H1 (cell line): ENCODE results near the gene DCLK1. TPM values are rescaled to one million over a fixed set of nuclear protein-coding genes. Genes with fewer than 3 reads are reported as not detected.

Experiments used
- CTCF ChIA-PET: fragments of 300-600 bp; sonication (Branson Sonifier 250); formaldehyde crosslinking; loops from one replicate; lab custom pipeline; 2021; ENCODE audit not compliant: partially characterized antibody; lab: Charles Lee
- POLR2A ChIA-PET: fragments of 300-600 bp; sonication (Branson Sonifier 250); formaldehyde crosslinking; loops from one replicate; lab custom pipeline; 2021; ENCODE audit warnings: inconsistent platforms; ENCODE audit not compliant: partially characterized antibody; lab: Charles Lee
- DNase-seq, 2 experiments: peaks; one replicate each; pipeline versions ENCODE4 v3.0.0 to v3.0.0-alpha.2; 2010 to 2022; ENCODE audit warnings: low spot score in 2 of 2, low read depth in 1 of 2, mixed read lengths in 1 of 2
- FAIRE-seq: peaks from 2 replicates; lab custom pipeline; 2011; peaks lifted over from hg19 to GRCh38; lab: Jason Lieb, UNC
- H2AFZ ChIP-seq: 2 replicates; pipeline ENCODE4 v1.8.1; 2012; ENCODE audit warnings: low read length, inconsistent platforms
- H2AK5ac ChIP-seq: 2 replicates; pipeline ENCODE4 v1.6.1; 2013; ENCODE audit warnings: low read depth, low read length
- H2BK120ac ChIP-seq: replicated peaks from 2 replicates; pipeline ENCODE3; 2013; ENCODE audit warnings: low read depth, low read length, inconsistent platforms
- H2BK12ac ChIP-seq: 2 replicates; pipeline ENCODE4 v1.6.1; 2013; ENCODE audit warnings: low read depth, low read length
- H2BK15ac ChIP-seq: 2 replicates; pipeline ENCODE4 v1.6.1; 2013; ENCODE audit warnings: low read length
- H2BK20ac ChIP-seq: 2 replicates; pipeline ENCODE4 v1.6.1; 2013; ENCODE audit warnings: low read length
- H2BK5ac ChIP-seq: 2 replicates; pipeline ENCODE4 v1.6.1; 2013; ENCODE audit warnings: low read depth, low read length
- H3K14ac ChIP-seq: 2 replicates; pipeline ENCODE4 v1.6.1; 2013; ENCODE audit warnings: inconsistent platforms; ENCODE audit not compliant: insufficient read length
- H3K18ac ChIP-seq: 2 replicates; pipeline ENCODE4 v1.6.1; 2013; ENCODE audit warnings: low read length; ENCODE audit errors: extremely low read depth
- H3K23ac ChIP-seq: 2 replicates; pipeline ENCODE4 v1.6.1; 2013; ENCODE audit warnings: inconsistent platforms; ENCODE audit not compliant: insufficient read length
- H3K23me2 ChIP-seq: 2 replicates; pipeline ENCODE4 v1.6.1; 2013; ENCODE audit warnings: low read depth, low read length
- H3K27ac ChIP-seq: 2 replicates; pipeline ENCODE4 v1.6.1; 2011; ENCODE audit warnings: low read depth, low read length, inconsistent platforms
- H3K27me3 ChIP-seq, 4 experiments: replicated peaks in 1 of 4; 1 replicate in 1 of 4; 2 replicates in 3 of 4; pipeline versions ENCODE4 v1.6.1 to v1.8.1; 2011 to 2013; ENCODE audit warnings: low read length in 3 of 4, mild to moderate bottlenecking in 3 of 4, inconsistent platforms in 2 of 4, mixed read lengths in 2 of 4, moderate library complexity in 1 of 4; ENCODE audit not compliant: control insufficient read depth in 3 of 4, insufficient read depth in 3 of 4; ENCODE audit errors: extremely low read depth in 1 of 4
- H3K36me3 ChIP-seq, 4 experiments: 2 replicates each; pipeline versions ENCODE4 v1.6.1 to v1.8.1; 2011 to 2013; ENCODE audit warnings: mild to moderate bottlenecking in 4 of 4, low read length in 3 of 4, moderate library complexity in 2 of 4, control low read depth in 1 of 4, inconsistent platforms in 1 of 4; ENCODE audit not compliant: insufficient read depth in 4 of 4, control insufficient read depth in 2 of 4
- H3K4ac ChIP-seq: replicated peaks from 2 replicates; pipeline ENCODE3; 2013; ENCODE audit warnings: low read length, low read depth, mixed read lengths, inconsistent platforms; ENCODE audit not compliant: insufficient read length
- H3K4me1 ChIP-seq, 4 experiments: replicated peaks in 1 of 4; 1 replicate in 1 of 4; 2 replicates in 3 of 4; pipeline versions ENCODE4 v1.6.1 to v1.8.1; 2011 to 2013; ENCODE audit warnings: low read length in 3 of 4, inconsistent platforms in 2 of 4, mixed read lengths in 1 of 4; ENCODE audit not compliant: insufficient read depth in 4 of 4, control insufficient read depth in 3 of 4
- H3K4me2 ChIP-seq, 2 experiments: 2 replicates each; pipeline versions ENCODE4 v1.6.1 to v1.8.1; 2011 to 2013; ENCODE audit warnings: low read depth in 2 of 2, low read length in 2 of 2, control low read depth in 1 of 2, inconsistent platforms in 1 of 2, mild to moderate bottlenecking in 1 of 2; ENCODE audit not compliant: insufficient read depth in 1 of 2
- H3K4me3 ChIP-seq, 4 experiments: fragments of 200-600, 300-600 bp in 1 of 4; sonication (generic), shearing (Covaris generic), sonication (Bioruptor Twin) in 1 of 4; 2 replicates each; pipeline versions ENCODE4 v1.5.1 to v1.8.1; 2011 to 2016; ENCODE audit warnings: low read length in 4 of 4, low read depth in 3 of 4, control low read depth in 2 of 4, inconsistent platforms in 2 of 4, mild to moderate bottlenecking in 2 of 4, mixed read lengths in 1 of 4, moderate library complexity in 1 of 4; ENCODE audit not compliant: insufficient read depth in 2 of 4; ENCODE audit errors: extremely low read depth in 1 of 4
- H3K56ac ChIP-seq: replicated peaks from 2 replicates; pipeline ENCODE3; 2013; ENCODE audit warnings: low read depth, mild to moderate bottlenecking, mixed read lengths, low read length, inconsistent platforms; ENCODE audit not compliant: insufficient read length
- H3K79me1 ChIP-seq: 2 replicates; pipeline ENCODE4 v1.6.1; 2013; ENCODE audit warnings: low read depth, low read length, control low read depth
- H3K79me2 ChIP-seq, 2 experiments: 2 replicates each; pipeline versions ENCODE4 v1.6.1 to v1.8.1; 2012 to 2013; ENCODE audit warnings: low read length in 2 of 2, mild to moderate bottlenecking in 2 of 2, inconsistent platforms in 1 of 2; ENCODE audit not compliant: insufficient read depth in 2 of 2, control insufficient read depth in 1 of 2
- H3K9ac ChIP-seq, 4 experiments: replicated peaks in 1 of 4; 1 replicate in 1 of 4; 2 replicates in 3 of 4; pipeline versions ENCODE4 v1.6.1 to v1.8.1; 2011 to 2013; ENCODE audit warnings: low read depth in 3 of 4, low read length in 3 of 4, control low read depth in 2 of 4, mild to moderate bottlenecking in 2 of 4, moderate library complexity in 2 of 4, inconsistent platforms in 1 of 4; ENCODE audit errors: extremely low read depth in 1 of 4
- H3K9me3 ChIP-seq, 2 experiments: 2 replicates each; pipeline versions ENCODE4 v1.6.1 to v1.8.1; 2012 to 2013; ENCODE audit warnings: mild to moderate bottlenecking in 2 of 2, moderate library complexity in 2 of 2, control low read depth in 1 of 2, inconsistent platforms in 1 of 2, low read depth in 1 of 2, low read length in 1 of 2, mixed read lengths in 1 of 2; ENCODE audit not compliant: insufficient read depth in 2 of 2
- H4K20me1 ChIP-seq, 2 experiments: replicated peaks in 1 of 2; 2 replicates each; pipeline versions ENCODE3 to v1.8.1; 2011 to 2013; ENCODE audit warnings: inconsistent platforms in 2 of 2, low read length in 2 of 2, mild to moderate bottlenecking in 1 of 2; ENCODE audit not compliant: insufficient read depth in 2 of 2, control insufficient read depth in 1 of 2
- H4K5ac ChIP-seq: 2 replicates; pipeline ENCODE4 v1.6.1; 2013; ENCODE audit warnings: low read length, low read depth, mixed read lengths, inconsistent platforms; ENCODE audit not compliant: insufficient read length
- H4K8ac ChIP-seq: 2 replicates; pipeline ENCODE4 v1.8.0; 2013; ENCODE audit warnings: mild to moderate bottlenecking, moderate library complexity, low read length, inconsistent platforms; ENCODE audit not compliant: insufficient read depth; ENCODE audit errors: extremely low read depth
- H4K91ac ChIP-seq: replicated peaks from 2 replicates; pipeline ENCODE3; 2013; ENCODE audit warnings: low read length, mixed read lengths, inconsistent platforms; ENCODE audit not compliant: insufficient read length
- ASH2L ChIP-seq: fragments of 200-600, 300-600 bp; sonication (generic); IDR thresholded peaks from one replicate; pipeline ENCODE4 v1.7.1; 2017; ENCODE audit warnings: low read length
- KDM4A ChIP-seq: IDR thresholded peaks from one replicate; pipeline ENCODE4 v1.7.1; 2012; ENCODE audit warnings: low read depth, mild to moderate bottlenecking, moderate library complexity, low read length, inconsistent platforms; ENCODE audit not compliant: severe bottlenecking
- PHF8 ChIP-seq: fragments of 200-600 bp; sonication (generic); conservative IDR thresholded peaks from 2 replicates; pipeline ENCODE4 v1.7.1; 2012; ENCODE audit warnings: low read depth, mild to moderate bottlenecking, inconsistent platforms, low read length, moderate library complexity
- RAD21 ChIP-seq, 2 experiments: IDR thresholded peaks in 1 of 2; conservative IDR thresholded peaks in 1 of 2; 2 replicates each; pipeline ENCODE4 v1.6.1; 2011; ENCODE audit warnings: low read depth in 2 of 2, low read length in 2 of 2, improper control_type of control experiment in 1 of 2, inconsistent platforms in 1 of 2, mild to moderate bottlenecking in 1 of 2, moderate library complexity in 1 of 2
- SAP30 ChIP-seq: fragments of 300-600 bp; sonication (generic); IDR thresholded peaks from 2 replicates; pipeline ENCODE4 v1.7.1; 2012; ENCODE audit warnings: low read length, moderate library complexity, mild to moderate bottlenecking, inconsistent platforms; ENCODE audit not compliant: insufficient read depth, insufficient replicate concordance
- SP2 ChIP-seq: IDR thresholded peaks from 2 replicates; pipeline ENCODE4 v1.6.1; 2012; ENCODE audit warnings: mild to moderate bottlenecking, low read length, inconsistent platforms
- SRF ChIP-seq: IDR thresholded peaks from 2 replicates; pipeline ENCODE4 v1.6.1; 2011; ENCODE audit warnings: mild to moderate bottlenecking, low read depth, low read length, moderate library complexity
- TAF7 ChIP-seq: optimal IDR thresholded peaks from 2 replicates; pipeline ENCODE3; 2011; ENCODE audit warnings: low read depth, mild to moderate bottlenecking, inconsistent platforms, low read length, moderate library complexity, borderline replicate concordance
- WGBS, 2 experiments: shearing (Covaris generic) in 1 of 2; methylation state at CpG; one replicate each; pipeline versions ENCODE4 v1.1.6 to v1.1.7; 2013 to 2015; ENCODE audit warnings: low lambda C conversion rate in 2 of 2, mixed read lengths in 2 of 2, inconsistent platforms in 1 of 2, low coverage in 1 of 2, missing lambda C conversion rate in 1 of 2; ENCODE audit not compliant: insufficient replicate concordance in 2 of 2, insufficient coverage in 1 of 2, insufficient read length in 1 of 2; ENCODE audit errors: extremely low coverage in 1 of 2, missing lambda C conversion rate in 1 of 2; 5-methylcytosine and 5-hydroxymethylcytosine counted together
- polyA plus RNA-seq, 7 experiments: library from polyadenylated mRNA; depleted of rRNA in 3 of 7; stranded (reverse) in 5 of 7; unstranded in 2 of 7; fragments of >200 nt in 5 of 7; fragments of 200-250 nt in 2 of 7; gene quantifications; 1 replicate in 5 of 7; 2 replicates in 1 of 7; 4 replicates in 1 of 7; pipeline versions ENCODE4 v1.2.1 to v1.2.3, GENCODE V29; 2011 to 2013; ENCODE audit warnings: missing spikeins in 2 of 7, mixed read lengths in 2 of 7
- total RNA-seq: library from RNA; stranded (reverse); fragmentation: NEBNext Ultra II Directional; extraction: Animal tissue kit (Norgen Biotek cat#: 25700); gene quantifications from 2 replicates; pipeline ENCODE4 v1.2.1, GENCODE V29; 2021
- TF ChIP-seq, protein P1 (sequence below): IDR thresholded peaks from 2 replicates; pipeline ENCODE4 v1.6.1; 2012; ENCODE audit warnings: inconsistent platforms

Gene DCLK1
- total and polyA plus RNA-seq, 2 of the 8 experiments (the other 6 are each of a cell fraction or from before 2014, with no cell fraction given), result 22.8 to 41.0 TPM

DNA sequence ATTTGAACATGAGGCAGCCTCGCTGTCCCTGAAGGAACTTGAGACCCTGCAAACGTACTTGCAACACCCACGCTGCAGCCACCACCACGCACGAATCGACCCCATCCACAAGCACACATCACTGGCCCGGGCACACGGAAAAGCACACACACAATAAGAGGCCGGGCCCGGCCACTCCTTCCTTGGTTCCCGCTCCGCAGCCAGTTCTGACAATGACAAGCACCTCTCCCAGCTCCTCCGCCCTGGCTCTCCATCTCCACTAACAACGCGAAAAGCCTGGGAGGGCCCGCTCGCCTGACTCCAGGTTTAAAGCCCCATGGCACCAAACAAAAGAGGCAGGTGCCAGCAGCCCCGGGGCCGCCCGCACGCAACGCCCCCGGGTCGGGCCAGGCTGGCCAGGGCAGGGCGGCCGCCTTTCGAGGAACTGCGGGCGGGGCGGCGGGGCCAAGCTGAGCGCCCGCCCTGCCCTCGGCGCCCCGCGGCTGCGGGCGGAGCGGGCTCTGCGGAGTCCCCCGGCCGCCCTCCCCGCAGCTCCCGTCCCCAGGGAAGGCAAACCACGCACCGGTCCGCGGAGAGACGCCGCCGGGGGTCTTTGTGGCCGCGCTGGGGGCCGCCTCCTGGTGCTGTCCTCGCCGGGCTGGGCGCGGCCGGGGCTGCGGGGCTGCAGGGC lies 495 bp downstream of the DCLK1 start:
- H2AFZ ChIP-seq, result peak overlapping the region; percentile 96; the same call in 1 of the 2 replicates
- no peak overlapping the region; the same call in 1 of the 2 replicates for H2BK5ac ChIP-seq
- no peaks in the 10 kb centered on the region for H3K79me2 ChIP-seq
- H3K4me3 ChIP-seq, result peak overlapping the region; percentile 70 to 85 (median 75)
- no peak overlapping the region for H2BK15ac ChIP-seq
- H3K9ac ChIP-seq, result peak overlapping the region in 1 of 4 experiments; percentile 8; a peak in 2 of 7 replicates
- 0 out of 2 replicates have a peak overlapping the region, but pooled peaks have one; percentile 20 for H3K18ac ChIP-seq
- H4K5ac ChIP-seq, result no peak overlapping the region
- no peak overlapping the region for H3K4ac ChIP-seq
- peaks cover 0 to 2% of the 10 kb centered on the region in 2 experiments for H4K20me1 ChIP-seq
- H3K4me1 ChIP-seq, result peaks cover 0 to 11% (median 6%) of the 10 kb centered on the region in 4 experiments; a peak in 6 of 7 replicates
- peak in 1 of 2 experiments; percentile 75 for DNase-seq
- H2AK5ac ChIP-seq, result no peak overlapping the region
- H4K91ac ChIP-seq, result peak overlapping the region; percentile 40
- H3K9me3 ChIP-seq, result no peaks in the 10 kb centered on the region
- no peak overlapping the region for H3K14ac ChIP-seq
- H4K8ac ChIP-seq, result peak overlapping the region; percentile 29
- FAIRE-seq, result no peak
- 1% methylated on average over 23 of the region's 61 CpGs; no CpG with 5 or more reads in 1 of the 2 experiments for WGBS, 2 experiments
- no peaks in the 10 kb centered on the region for H3K36me3 ChIP-seq
- H3K23ac ChIP-seq, result no peak overlapping the region
- no peaks in the 10 kb centered on the region for H3K79me1 ChIP-seq
- no peak overlapping the region for H3K27ac ChIP-seq
- H2BK12ac ChIP-seq, result no peak overlapping the region
- H3K23me2 ChIP-seq, result peaks cover 12% of the 10 kb centered on the region
- CTCF ChIA-PET, result interaction anchor here (2.2 kb wide), 1 partner anchor 152 kb away, joined by 7 read pairs; no protein-coding TSS in a partner anchor
- POLR2A ChIA-PET, result interaction anchor here (0.6 to 1.8 kb wide), 4 partner anchors 12 to 101 kb away, joined by 3 to 4 read pairs (median 4); no protein-coding TSS in a partner anchor
- H3K56ac ChIP-seq, result no peak overlapping the region
- H2BK20ac ChIP-seq, result no peak overlapping the region
- no peak overlapping the region for H2BK120ac ChIP-seq
- peaks cover 8 to 28% (median 25%) of the 10 kb centered on the region in 4 experiments for H3K27me3 ChIP-seq
- peak overlapping the region; percentile 96 to 99 for H3K4me2 ChIP-seq
- TF ChIP-seq SAP30 (peak; percentile 60), PHF8 (0 out of 2 replicates have a peak, but pooled peaks have one; percentile 27), SRF (no peak), RAD21 (IDR thresholded peaks at IDR 0.05 in 1 of 2, conservative IDR thresholded peaks at IDR 0.05 in 1 of 2; ENCODE audit: low read depth in 2 of 2, low read length in 2 of 2) (peak; percentile 1 to 10; a peak in 1 of 4 replicates), TAF7 (no peak), KDM4A (peak; percentile 90), ASH2L (no peak), SP2 (no peak)
- TF ChIP-seq, protein P1, sequence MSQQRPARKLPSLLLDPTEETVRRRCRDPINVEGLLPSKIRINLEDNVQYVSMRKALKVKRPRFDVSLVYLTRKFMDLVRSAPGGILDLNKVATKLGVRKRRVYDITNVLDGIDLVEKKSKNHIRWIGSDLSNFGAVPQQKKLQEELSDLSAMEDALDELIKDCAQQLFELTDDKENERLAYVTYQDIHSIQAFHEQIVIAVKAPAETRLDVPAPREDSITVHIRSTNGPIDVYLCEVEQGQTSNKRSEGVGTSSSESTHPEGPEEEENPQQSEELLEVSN, result 0 out of 2 replicates have a peak, but pooled peaks have one; percentile 33
